ENCODE measurements around the gene RNASE4. TPM values are rescaled to one million over a fixed set of nuclear protein-coding genes. Genes with fewer than 3 reads are reported as not detected.
"Not testable (repeated sequence)": the region's sequence is repeated elsewhere in the genome, so short reads cannot be mapped to it uniquely, and the experiment has no call there.

RNASE4 gene
- total RNA-seq, 1 experiment from 2014 or later: 4.6 TPM

DNA sequence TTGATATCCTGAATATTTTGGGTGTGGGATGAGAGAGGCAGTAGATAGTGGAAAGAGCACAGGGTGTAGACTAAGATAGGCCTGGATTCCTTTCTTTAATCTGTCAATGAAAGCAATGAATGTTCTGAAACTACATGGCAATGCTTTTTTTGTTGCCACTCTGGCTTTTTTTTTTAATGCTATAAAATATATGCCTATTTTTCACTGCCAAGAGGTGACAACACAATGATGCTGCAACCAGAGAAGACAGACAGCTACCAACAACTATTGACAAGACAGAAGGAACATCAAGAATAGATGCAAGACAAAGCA is 13.6 kb downstream of the RNASE4 start:
- no peak for DNase-seq (ENCODE audit: low read depth in 1 of 2, low spot score in 2 of 2)
- Histone ChIP-seq H3K9me3 (replicated peaks) (no peaks in the 10 kb centered on the region), H3K36me3 (no peaks in the 10 kb centered on the region), H3K4me3 (no peak overlapping the region), H3K27me3 (replicated peaks) (no peaks in the 10 kb centered on the region), H3K4me1 (replicated peaks) (no peaks in the 10 kb centered on the region), H3K27ac (no peak overlapping the region)

DNA sequence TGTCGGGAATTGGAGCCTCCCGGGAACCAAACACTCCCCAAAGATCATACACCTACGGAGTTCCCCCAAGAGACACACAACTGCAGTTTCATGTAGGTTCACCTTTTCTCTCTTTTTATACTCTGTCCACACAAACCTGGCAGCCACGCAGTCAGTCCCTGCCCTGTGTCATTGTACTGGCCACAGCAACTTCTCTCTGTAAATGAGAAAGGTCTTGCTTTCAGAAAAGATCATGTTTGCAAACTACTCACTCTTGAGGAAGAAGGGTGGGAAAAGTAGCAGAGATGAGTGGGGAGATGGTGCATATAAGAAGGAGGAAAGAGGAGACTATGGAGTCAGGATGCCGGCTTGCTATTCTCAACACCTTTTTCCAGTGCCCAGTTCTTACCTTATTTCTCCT is 14.6 kb downstream of the RNASE4 start:
- no peak overlapping the region for H3K27ac ChIP-seq
- DNase-seq (ENCODE audit: low read depth in 1 of 2, low spot score in 2 of 2): no peak

DNA sequence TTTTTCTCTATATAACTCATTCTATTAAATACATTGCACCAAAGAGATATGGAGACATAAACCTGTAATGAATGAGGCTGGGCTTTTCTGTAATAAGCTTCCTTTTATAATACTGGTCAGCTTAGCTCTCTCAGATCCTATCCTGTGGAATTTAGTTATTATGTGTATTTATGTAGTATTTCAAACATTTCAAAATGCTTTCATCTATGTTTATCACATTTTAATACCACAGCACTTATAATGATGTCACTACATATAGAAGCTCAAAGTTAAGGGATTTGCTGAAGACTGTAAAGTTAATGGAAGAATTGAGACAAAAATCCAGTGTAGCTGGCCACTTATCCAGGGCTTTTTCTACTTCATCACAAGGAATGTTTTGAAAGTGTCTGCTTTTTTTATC is 15.6 kb downstream of the RNASE4 start:
- Histone ChIP-seq H3K36me3 (no peaks in the 10 kb centered on the region), H3K4me1 (replicated peaks) (no peaks in the 10 kb centered on the region), H3K4me3 (no peak overlapping the region), H3K9me3 (replicated peaks) (no peaks in the 10 kb centered on the region), H3K27ac (no peak overlapping the region), H3K27me3 (replicated peaks) (no peaks in the 10 kb centered on the region)
- DNase-seq (ENCODE audit: low read depth in 1 of 2, low spot score in 2 of 2): no peak

More for the DNA sequence above, 14.6 kb downstream of the RNASE4 start:
- Histone ChIP-seq H3K4me3 (no peak overlapping the region), H3K9me3 (replicated peaks) (no peaks in the 10 kb centered on the region), H3K36me3 (no peaks in the 10 kb centered on the region), H3K4me1 (replicated peaks) (no peaks in the 10 kb centered on the region), H3K27me3 (replicated peaks) (no peaks in the 10 kb centered on the region)

DNA sequence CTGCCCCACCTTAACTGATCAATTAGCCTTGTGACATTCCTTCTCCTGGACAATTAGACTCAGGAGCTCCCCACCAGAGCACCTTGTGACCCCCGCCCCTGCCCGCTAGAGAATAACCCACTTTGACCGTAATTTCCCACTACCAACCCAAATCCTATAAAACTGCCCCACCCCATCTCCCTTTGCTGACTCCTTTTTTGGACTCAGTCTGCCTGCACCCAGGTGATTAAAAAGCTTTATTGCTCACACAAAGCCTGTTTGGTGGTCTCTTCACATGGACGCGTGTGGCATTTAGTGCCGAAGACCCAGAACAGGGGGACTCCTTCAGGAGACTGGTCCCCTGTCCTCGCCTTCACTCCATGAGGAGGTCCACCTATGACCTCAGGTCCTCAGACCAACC is 16.6 kb downstream of the RNASE4 start:
- not testable (repeated sequence) for H3K9me3 ChIP-seq (replicated peaks); H3K4me3 ChIP-seq; H3K36me3 ChIP-seq; H3K27me3 ChIP-seq (replicated peaks); H3K27ac ChIP-seq; H3K4me1 ChIP-seq (replicated peaks); DNase-seq (ENCODE audit: low read depth in 1 of 2, low spot score in 2 of 2)

DNA sequence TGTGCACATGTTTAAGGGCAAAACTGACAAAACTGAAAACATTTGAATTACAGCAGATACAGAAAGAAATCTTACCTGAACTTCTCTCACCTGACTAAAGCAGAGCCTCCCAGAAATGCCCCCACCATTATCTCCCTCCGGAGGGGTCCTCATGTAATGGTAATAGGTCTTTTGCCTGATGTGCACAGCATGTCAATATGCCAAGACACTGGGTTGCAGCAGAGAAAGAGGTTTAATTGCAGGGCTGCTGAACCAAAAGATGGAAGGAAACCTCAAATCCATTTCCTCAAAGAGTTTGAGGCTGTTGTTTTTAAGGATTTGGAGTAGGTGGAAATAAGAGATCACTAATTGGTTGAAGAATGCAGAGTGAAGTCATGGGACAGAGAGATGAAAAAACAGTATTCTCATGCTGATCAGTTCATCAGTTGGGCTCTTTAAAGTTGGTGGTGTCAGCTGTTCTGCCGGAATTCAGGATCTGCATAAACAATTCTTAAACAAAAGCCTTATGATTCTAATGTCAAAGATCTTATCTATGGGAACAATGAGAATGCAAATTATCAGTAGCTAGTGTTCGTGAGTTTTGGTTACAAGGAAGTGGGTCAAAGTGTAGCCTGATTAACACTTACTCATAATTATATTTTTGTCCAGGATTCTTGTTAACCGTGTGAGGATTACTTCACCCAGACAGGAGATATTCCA is 22.4 kb downstream of the RNASE4 start:
- Histone ChIP-seq H3K4me3 (no peak overlapping the region), H3K9me3 (replicated peaks) (no peaks in the 10 kb centered on the region), H3K27ac (no peak overlapping the region), H3K27me3 (replicated peaks) (no peaks in the 10 kb centered on the region; the same call in 1 of the 2 replicates), H3K36me3 (no peaks in the 10 kb centered on the region), H3K4me1 (replicated peaks) (no peaks in the 10 kb centered on the region)
- no peak for DNase-seq (ENCODE audit: low read depth in 1 of 2, low spot score in 2 of 2)

DNA sequence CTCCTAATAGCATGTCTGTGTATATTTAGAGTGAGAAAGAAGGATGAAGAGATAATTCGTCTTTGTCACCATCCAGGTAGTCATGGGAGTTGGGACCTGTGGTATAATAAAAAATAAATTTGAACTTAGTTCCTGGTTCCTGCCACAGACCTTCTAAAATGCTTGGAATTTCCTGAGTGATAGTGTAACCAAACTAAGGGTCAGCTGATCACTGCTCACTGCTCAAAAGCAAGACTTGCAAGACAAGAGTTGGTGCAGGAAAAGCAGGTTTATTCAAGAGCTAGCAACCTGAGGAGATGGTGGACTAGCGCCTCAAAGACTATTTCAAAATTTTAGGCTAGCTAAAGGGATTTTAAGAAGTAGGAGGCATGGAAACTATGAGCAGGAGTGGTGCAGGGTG is 23.3 kb downstream of the RNASE4 start:
- Histone ChIP-seq H3K4me1 (replicated peaks) (no peaks in the 10 kb centered on the region), H3K27me3 (replicated peaks) (no peaks in the 10 kb centered on the region; the same call in 1 of the 2 replicates), H3K27ac (no peak overlapping the region), H3K36me3 (no peaks in the 10 kb centered on the region), H3K9me3 (replicated peaks) (no peaks in the 10 kb centered on the region), H3K4me3 (no peak overlapping the region)
- no peak for DNase-seq (ENCODE audit: low read depth in 1 of 2, low spot score in 2 of 2)

DNA sequence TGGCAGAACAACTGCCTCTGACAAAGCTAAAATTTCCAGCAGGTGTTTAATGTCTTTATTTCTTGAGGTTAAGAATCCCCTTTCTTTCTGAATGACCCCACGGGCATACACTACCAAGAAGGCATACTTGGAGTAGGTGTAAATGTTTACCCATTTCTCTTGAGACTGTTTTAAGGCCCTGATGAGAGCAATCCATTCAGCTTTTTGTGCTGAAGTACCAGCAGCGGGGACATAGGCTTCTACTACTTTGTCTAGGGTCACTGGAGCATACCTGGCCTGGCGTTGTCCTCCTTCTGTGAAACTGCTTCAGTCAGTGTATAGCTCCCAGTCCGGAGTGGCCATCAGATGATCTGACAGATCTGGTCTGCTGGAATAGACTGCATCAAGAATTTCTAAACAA is 26.9 kb downstream of the RNASE4 start:
- DNase-seq (ENCODE audit: low read depth in 1 of 2, low spot score in 2 of 2): no peak
- H3K36me3 ChIP-seq: no peaks in the 10 kb centered on the region
- H3K4me1 ChIP-seq (replicated peaks): no peaks in the 10 kb centered on the region
- H3K27ac ChIP-seq: no peak overlapping the region
- H3K4me3 ChIP-seq: no peak overlapping the region
- H3K9me3 ChIP-seq (replicated peaks): no peaks in the 10 kb centered on the region
- no peaks in the 10 kb centered on the region; the same call in 1 of the 2 replicates for H3K27me3 ChIP-seq (replicated peaks)

DNA sequence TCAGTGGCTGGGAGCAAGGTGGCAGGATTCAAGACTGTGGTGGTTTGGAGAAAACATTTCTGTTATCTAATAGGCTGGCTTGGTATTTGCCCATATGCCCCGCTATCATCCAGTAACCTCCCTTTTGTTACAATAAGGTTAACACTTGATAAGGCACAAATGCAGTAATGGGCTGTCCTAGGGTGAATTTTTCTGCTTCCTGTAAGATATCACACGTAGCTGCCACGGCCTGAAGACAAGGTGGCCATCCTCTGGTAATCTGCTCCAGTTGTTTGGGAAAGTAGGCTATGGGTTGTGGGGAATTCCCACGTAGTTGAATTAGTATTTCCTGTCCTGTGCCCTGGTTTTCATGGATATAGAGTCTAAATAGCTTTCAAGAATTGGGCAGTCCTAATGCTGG is 27.3 kb downstream of the RNASE4 start:
- Histone ChIP-seq H3K9me3 (replicated peaks) (no peaks in the 10 kb centered on the region), H3K36me3 (no peaks in the 10 kb centered on the region), H3K4me3 (no peak overlapping the region), H3K27me3 (replicated peaks) (no peaks in the 10 kb centered on the region; the same call in 1 of the 2 replicates), H3K4me1 (replicated peaks) (no peaks in the 10 kb centered on the region), H3K27ac (no peak overlapping the region)
- no peak for DNase-seq (ENCODE audit: low read depth in 1 of 2, low spot score in 2 of 2)

DNA sequence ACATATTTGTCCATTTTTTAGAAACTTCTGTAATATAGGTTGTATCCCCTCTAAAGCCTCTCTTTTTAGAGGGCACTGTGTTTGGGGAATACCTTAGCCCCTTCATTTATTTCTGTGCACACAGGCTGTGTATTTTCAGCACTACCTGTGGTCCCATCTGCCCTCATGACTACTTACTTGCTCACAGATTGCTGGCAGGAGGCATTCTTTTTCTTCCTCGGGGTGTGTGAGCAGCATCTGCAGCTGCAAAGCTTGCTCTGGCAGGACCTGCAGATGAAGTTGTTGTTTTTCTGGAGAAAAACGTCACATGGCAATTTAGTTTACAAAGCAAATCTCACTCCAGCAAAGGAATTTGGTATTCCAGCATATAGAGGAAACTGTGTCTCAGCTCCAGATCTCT is 28.5 kb downstream of the RNASE4 start:
- H3K27ac ChIP-seq: no peak overlapping the region
- DNase-seq (ENCODE audit: low read depth in 1 of 2, low spot score in 2 of 2): no peak
- no peak overlapping the region for H3K4me3 ChIP-seq
- H3K9me3 ChIP-seq (replicated peaks): no peaks in the 10 kb centered on the region
- no peaks in the 10 kb centered on the region for H3K4me1 ChIP-seq (replicated peaks)
- no peaks in the 10 kb centered on the region; the same call in 1 of the 2 replicates for H3K27me3 ChIP-seq (replicated peaks)
- H3K36me3 ChIP-seq: no peaks in the 10 kb centered on the region

DNA sequence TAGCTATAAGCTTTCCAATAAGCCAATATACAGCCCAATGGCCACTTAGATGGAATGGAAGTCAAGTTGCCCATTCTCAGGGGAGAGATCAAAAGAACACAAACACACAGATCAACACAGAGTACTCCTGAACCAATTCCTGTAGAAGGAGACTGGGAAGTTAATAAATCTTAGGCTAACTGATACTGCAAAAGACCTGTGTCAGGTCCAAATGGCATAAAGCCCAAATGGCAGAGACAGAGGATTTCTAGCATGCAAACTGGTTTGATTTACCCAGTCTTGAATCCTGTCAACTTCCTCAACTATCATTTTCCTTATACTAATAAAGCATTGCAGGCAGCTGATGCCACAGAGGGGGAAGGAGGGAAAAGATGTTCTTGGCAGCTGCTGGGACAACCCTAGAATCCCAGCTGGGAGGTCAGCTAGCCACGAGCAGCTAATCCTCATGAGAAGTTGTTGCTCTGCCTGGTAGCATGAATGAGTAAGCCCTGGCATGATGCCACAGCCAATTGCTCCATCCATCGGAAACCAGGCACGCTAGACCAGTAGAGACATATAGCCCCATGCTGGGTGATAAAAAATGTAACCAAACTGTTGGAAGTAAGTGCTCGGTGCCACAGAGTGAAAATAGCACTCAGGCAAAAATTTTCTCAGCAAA is 30.4 kb downstream of the RNASE4 start:
- Histone ChIP-seq H3K4me1 (replicated peaks) (no peaks in the 10 kb centered on the region), H3K27me3 (replicated peaks) (no peaks in the 10 kb centered on the region), H3K36me3 (no peaks in the 10 kb centered on the region), H3K4me3 (no peak overlapping the region), H3K9me3 (replicated peaks) (no peaks in the 10 kb centered on the region), H3K27ac (no peak overlapping the region)
- DNase-seq (ENCODE audit: low read depth in 1 of 2, low spot score in 2 of 2): no peak

DNA sequence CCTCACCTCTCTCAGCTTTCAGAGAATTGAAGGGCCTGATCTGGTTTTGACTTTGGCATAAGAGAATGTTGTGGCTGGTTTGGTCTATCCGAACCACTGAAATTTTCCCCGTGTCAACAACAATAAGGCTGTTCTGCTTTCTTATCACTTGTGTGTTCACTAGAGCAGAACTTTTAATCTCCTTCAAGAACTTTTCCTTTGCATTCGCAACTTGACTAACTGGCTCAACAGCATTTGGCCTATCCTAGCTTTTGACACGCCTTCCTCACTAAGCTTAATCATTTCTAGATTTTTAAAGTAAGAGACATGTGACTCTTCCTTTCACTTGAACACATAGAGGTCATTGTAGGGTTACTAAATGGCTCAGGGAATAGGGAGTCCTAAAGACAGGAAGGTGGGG is 35.4 kb downstream of the RNASE4 start:
- no peaks in the 10 kb centered on the region for H3K36me3 ChIP-seq
- no peak overlapping the region for H3K4me3 ChIP-seq
- H3K9me3 ChIP-seq (replicated peaks): no peaks in the 10 kb centered on the region
- no peak for DNase-seq (ENCODE audit: low read depth in 1 of 2, low spot score in 2 of 2)
- H3K27me3 ChIP-seq (replicated peaks): peaks cover 22% of the 10 kb centered on the region
- no peak overlapping the region for H3K27ac ChIP-seq
- no peaks in the 10 kb centered on the region for H3K4me1 ChIP-seq (replicated peaks)

DNA sequence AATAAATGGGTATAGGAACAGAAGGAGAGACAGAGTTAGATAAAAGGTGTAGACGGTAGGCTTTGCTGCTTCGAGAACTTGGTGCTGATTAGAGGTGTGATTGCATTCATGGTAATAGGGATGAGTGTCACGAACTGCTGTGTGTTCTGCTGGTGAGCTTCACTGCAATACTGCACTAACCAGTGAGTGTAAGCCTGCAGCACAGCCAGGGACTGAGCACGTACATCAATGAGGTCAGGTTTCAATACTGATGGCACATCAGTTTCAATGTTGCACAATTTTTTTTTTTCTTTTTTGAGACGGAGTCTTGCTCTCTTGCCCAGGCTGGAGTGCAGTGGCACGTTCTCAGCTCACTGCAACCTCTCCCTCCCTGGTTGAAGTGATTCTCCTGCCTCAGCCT is 36.4 kb downstream of the RNASE4 start:
- Histone ChIP-seq H3K27me3 (replicated peaks) (peaks cover 25% of the 10 kb centered on the region), H3K36me3 (no peaks in the 10 kb centered on the region), H3K27ac (no peak overlapping the region), H3K4me1 (replicated peaks) (no peaks in the 10 kb centered on the region), H3K4me3 (no peak overlapping the region), H3K9me3 (replicated peaks) (no peaks in the 10 kb centered on the region)
- DNase-seq (ENCODE audit: low read depth in 1 of 2, low spot score in 2 of 2): no peak

DNA sequence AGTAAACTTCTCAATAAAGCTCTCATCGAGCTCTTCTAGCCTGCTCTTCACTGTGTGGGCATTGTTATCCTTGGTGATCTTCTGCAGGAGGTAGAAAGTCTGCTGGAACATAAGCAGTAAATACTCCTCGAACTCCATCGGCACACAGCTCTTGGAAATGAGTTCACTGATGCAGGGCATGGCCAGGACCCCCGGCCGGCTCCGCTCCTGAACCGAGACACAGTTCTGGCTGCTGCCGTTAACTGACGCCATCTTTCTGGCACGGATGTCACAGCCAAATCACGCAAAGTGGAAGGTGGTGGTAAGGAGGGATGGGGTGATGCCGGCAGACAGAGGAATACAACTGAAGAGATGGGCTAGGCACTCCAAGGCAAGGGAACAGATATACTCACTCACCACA is 37.7 kb downstream of the RNASE4 start:
- Histone ChIP-seq H3K9me3 (replicated peaks) (no peaks in the 10 kb centered on the region), H3K27ac (no peak overlapping the region), H3K27me3 (replicated peaks) (peaks cover 25% of the 10 kb centered on the region), H3K4me3 (no peak overlapping the region), H3K36me3 (no peaks in the 10 kb centered on the region), H3K4me1 (replicated peaks) (no peaks in the 10 kb centered on the region)
- no peak for DNase-seq (ENCODE audit: low read depth in 1 of 2, low spot score in 2 of 2)

DNA sequence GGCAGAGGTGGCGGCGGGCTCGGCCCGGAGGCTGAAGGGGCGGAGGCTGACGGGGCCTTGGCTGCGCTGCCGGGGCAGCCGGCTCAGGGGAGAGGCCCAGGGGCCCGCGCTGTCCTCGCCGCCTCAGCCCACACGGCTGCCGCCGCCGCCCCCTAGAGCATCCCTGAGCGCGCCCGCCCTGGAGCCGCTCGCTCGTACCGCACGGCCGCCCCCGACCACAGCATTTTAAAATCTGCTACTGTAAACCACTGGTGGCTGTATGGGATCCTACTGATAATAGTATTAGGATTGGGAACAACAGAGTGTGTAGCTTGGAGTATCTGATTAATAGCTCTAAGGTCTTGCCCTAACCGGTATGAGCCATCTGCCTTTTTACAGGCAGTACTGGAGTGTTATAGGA is 39.1 kb downstream of the RNASE4 start:
- Histone ChIP-seq H3K9me3 (replicated peaks) (no peaks in the 10 kb centered on the region), H3K4me1 (replicated peaks) (no peaks in the 10 kb centered on the region), H3K27ac (no peak overlapping the region), H3K4me3 (no peak overlapping the region), H3K36me3 (no peaks in the 10 kb centered on the region), H3K27me3 (replicated peaks) (peaks cover 30% of the 10 kb centered on the region)
- DNase-seq (ENCODE audit: low read depth in 1 of 2, low spot score in 2 of 2): no peak

DNA sequence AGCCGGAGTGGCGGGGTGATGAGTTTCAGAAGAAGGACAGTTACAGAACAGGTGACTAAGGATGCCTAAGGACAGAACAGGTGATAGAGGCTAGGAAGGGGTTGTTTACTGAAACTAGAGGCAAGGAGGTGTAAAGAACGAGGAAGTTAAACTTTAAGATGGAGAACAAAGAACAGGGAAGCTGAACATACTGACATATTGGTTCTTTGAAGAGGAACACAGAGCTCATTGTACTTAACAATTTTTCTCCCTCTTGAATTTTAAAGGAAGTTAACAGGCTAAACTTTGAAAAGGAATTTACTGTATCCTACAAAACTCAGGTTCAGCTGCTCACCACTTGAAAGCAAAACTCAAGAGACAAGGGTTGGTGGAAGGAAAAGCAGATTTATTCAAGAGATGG is 41.8 kb downstream of the RNASE4 start:
- H3K9me3 ChIP-seq (replicated peaks); DNase-seq (ENCODE audit: low read depth in 1 of 2, low spot score in 2 of 2); H3K4me3 ChIP-seq; H3K36me3 ChIP-seq; H3K27ac ChIP-seq; H3K4me1 ChIP-seq (replicated peaks): not testable (repeated sequence)
- peaks cover 34% of the 10 kb centered on the region for H3K27me3 ChIP-seq (replicated peaks)
